ENCODE data around the gene LUC7L.
"Not testable (repeated sequence)": the region's sequence is repeated elsewhere in the genome, so short reads cannot be mapped to it uniquely, and the experiment has no call there.

LUC7L gene

DNA sequence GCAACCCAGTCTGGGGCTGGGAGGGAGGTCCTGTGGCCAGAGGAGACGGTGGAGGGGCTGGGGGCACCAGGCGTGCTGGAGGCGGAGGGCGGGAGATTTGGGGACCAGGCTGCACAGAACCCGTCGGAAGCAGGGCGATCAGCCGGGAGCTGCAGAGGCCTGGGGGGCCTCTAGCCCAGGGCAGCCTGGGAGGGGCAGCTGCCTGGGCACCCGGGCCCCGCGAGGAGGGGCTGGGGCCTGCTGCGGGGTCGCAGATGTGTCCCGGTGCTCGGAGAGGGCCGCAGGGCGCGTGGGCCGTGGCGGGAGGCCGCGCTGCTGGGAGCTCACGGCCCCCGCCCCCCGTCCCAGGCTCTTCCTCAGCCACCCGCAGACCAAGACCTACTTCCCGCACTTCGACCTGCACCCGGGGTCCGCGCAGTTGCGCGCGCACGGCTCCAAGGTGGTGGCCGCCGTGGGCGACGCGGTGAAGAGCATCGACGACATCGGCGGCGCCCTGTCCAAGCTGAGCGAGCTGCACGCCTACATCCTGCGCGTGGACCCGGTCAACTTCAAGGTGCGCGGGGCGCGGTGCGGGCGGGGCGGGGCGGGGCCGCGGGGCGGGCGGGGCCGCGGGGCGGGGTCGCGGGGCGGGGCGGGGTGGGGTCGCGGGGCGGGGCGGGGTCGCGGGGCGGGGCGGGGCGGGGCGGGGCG lies 65.0 kb downstream of the LUC7L start:
- not testable (repeated sequence) for DNase-seq

- DNase-seq, result not testable (repeated sequence)
Measured at GRCh38 chr16:163696-164095, 65.6 kb downstream of the LUC7L start.

DNA sequence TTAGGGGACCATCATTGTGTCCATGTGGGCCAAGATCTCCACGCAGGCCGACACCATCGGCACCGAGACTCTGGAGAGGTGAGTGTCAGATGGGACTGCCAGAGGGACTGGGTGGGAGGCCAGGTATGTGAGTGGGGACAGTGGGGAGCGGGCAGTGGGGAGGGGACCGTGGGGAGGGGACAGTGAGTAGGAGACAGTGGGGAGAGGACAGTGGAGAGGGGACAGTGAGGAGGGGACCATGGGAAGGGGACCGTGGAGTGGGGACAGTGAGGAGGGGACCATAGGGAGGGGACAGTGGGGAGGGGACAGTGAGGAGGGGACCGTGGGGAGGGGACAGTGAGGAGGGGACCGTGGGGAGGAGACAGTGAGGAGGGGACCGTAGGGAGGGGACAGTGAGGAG lies 66.1 kb downstream of the LUC7L start:
- not testable (repeated sequence) for DNase-seq

GRCh38 chr16:162271-162991 lies 66.8 kb downstream of the LUC7L start:
- no peak for DNase-seq

DNA sequence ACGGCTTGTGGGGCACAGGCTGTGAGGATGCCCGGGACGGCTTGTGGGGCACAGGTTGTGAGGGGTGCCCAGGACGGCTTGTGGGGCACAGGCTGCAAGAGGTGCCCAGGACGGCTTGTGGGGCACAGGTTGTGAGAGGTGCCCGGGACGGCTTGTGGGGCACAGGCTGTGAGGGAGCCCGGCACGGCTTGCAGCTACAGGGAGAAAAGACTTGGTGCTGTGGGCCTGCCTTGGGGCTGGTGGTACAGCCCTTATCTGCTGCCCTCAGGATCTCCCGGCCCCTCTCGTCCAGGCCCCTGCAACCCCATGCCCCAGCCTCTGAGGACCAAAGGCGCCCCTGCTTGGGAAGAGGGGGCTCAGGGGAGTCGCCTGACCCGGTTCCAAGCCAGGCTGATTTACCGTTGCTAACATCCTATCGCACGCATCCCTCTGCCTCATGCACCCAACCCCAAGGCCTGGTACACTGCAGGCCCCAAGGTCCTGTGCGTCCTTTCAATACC lies 68.5 kb downstream of the LUC7L start:
- no peak for DNase-seq

DNA sequence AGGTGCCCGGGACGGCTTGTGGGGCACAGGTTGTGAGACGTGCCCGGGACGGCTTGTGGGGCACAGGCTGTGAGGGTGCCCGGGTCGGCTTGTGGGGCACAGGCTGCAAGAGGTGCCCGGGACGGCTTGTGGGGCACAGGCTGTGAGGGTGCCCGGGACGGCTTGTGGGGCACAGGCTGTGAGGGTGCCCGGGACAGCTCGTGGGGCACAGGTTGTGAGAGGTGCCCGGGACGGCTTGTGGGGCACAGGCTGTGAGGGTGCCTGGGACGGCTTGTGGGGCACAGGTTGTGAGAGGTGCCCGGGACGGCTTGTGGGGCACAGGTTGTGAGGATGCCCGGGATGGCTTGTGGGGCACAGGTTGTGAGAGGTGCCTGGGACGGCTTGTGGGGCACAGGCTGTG lies 69.0 kb downstream of the LUC7L start:
- not testable (repeated sequence) for DNase-seq

DNA sequence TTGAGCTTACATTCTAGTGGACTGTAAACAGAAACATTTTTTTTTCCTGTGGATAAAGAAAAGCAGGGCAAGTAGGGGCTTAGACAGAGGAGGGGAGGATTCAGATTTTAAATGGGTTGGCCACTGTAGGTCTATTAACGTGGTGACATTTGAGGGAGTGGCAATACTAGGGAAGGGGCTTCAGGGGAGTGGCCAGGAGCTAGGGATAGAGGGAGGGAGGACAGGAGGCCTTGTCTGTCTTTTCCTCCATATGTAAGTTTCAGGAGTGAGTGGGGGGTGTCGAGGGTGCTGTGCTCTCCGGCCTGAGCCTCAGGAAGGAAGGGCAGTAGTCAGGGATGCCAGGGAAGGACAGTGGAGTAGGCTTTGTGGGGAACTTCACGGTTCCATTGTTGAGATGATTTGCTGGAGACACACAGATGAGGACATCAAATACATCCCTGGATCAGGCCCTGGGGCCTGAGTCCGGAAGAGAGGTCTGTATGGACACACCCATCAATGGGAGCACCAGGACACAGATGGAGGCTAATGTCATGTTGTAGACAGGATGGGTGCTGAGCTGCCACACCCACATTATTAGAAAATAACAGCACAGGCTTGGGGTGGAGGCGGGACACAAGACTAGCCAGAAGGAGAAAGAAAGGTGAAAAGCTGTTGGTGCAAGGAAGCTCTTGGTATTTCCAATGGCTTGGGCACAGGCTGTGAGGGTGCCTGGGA lies 70.0 kb downstream of the LUC7L start:
- DNase-seq, result no peak

DNA sequence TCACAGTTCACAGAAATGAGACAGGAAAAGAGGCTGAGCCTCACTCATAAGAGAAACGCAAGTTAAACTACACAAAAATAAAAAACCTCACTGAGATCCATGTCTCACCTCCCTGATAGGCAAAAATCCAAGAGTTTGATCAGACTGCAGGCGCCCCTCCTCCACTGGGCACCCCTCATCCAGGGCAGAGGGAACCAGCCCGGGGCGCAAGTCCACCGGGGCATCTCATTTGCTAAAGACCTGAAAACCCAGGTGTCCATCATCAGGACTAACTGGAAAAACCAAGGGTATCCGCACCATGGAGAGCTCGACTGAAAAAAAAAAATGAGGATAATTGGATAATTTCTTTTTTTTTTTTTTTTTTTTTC lies 74.2 kb downstream of the LUC7L start:
- no peak for DNase-seq

DNA sequence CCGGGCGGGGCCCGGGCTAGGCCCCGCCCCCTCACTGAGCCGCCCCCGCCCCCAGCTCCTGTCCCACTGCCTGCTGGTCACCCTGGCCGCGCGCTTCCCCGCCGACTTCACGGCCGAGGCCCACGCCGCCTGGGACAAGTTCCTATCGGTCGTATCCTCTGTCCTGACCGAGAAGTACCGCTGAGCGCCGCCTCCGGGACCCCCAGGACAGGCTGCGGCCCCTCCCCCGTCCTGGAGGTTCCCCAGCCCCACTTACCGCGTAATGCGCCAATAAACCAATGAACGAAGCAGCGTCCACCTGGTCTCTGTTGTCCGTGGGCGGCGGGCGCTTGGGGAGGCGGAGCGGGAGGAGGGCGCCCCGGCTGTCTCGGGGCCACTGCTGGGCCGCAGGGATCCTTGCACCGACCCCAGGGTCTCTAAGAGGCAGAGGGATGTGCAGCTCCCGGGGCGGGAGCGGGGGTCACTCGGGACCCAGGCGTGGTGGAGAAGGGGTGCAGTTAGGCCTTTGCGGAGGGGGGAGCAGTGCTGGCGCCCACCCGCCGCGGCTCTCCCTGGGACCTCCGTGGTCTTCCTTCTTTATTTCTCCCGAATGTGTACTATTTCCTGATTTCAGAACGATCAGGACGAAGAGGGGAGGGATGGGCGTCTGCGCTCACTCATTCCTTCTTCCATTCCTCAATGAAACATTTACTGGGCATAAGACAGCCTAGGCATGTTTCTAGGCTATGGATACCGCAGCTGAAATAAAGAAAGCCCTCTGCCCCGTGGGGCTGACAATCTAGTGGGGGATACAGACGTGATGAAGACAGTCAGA lies 74.8 kb downstream of the LUC7L start:
- DNase-seq, result peak; percentile 50

DNA sequence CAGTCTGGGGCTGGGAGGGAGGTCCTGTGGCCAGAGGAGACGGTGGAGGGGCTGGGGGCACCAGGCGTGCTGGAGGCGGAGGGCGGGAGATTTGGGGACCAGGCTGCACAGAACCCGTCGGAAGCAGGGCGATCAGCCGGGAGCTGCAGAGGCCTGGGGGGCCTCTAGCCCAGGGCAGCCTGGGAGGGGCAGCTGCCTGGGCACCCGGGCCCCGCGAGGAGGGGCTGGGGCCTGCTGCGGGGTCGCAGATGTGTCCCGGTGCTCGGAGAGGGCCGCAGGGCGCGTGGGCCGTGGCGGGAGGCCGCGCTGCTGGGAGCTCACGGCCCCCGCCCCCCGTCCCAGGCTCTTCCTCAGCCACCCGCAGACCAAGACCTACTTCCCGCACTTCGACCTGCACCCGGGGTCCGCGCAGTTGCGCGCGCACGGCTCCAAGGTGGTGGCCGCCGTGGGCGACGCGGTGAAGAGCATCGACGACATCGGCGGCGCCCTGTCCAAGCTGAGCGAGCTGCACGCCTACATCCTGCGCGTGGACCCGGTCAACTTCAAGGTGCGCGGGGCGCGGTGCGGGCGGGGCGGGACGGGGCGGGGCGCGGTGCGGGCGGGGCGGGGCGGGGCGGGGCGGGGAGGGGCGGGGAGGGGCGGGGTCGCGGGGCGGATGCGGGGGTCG lies 75.6 kb downstream of the LUC7L start:
- not testable (repeated sequence) for DNase-seq

DNA sequence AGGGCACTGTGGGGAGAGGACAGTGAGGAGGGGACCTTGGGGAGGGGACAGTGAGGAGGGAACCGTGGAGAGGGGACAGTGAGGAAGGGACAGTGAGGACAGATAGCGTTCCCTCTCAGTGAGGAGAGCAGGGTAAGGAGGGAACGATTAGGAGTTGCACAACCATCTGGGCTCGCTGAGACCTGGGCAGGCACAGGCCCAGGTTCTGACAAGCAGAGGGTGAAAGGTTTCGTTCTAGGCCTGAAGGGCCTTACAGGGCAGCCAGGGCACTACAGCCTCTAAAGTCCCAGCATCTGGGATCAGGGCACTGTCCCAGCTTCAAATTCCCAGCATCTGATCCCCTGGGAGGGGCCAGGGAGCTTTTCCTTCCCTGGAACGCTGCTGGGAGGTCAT lies 76.1 kb downstream of the LUC7L start:
- DNase-seq, result not testable (repeated sequence)

- no peak for DNase-seq
Measured at GRCh38 chr16:152141-153128, 76.8 kb downstream of the LUC7L start, which contains the start of gene HBZ. Gene HBZ, plus strand, starts transcription at chr16:152644. Its CDS starts 266 bp downstream, at chr16:152910.

DNA sequence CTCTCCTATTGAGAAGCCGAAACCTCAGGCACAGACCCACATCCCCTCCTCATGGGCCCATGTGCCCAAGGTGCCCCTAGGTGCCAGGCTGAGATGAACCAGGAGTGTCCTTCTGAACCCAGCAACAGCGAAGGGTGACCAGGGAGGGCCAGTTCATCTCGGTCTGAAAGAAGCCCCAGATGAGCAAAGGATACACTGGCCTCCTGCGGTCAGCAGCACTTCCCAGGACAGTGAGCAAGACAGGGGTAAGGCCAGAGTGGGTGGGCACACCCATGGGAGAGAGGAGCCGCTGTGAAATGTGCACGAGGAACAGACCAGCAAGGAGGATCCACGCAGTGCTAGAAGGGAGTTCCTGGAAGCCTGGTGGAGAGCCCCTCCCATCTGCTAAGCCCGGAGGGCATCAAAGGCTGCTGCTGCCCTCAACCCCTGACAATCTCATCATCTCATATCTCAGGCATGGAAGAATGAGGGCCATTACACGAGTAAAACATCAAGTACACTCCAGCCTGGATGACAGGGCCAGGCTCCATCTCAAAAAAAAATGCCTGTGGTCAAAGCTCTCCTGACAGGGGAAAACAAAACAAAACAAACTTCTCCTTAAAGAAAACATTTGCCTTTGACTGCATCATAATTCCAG lies 80.1 kb downstream of the LUC7L start:
- DNase-seq, result no peak

DNA sequence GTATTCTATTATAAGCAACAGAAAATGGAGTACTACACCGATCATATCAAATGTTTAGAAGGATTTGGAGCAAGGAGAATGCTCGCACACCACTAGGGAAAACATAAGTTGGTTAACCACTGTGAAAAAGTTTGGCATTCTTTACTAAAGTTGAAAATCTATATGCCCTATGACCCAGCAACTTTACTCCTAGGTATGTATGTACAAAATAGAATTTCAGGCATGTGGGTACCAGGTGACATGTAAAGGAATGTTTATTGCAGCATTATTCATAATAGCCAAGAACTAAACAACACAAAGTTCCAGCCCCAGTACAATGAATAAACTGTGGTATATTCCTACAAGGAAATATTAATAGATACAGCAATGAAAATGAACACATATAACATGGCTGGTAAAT lies 82.6 kb downstream of the LUC7L start:
- no peak for DNase-seq

- DNase-seq, result no peak
Measured at GRCh38 chr16:144797-145252, 84.4 kb downstream of the LUC7L start.

GRCh38 chr16:143456-143855 lies 85.8 kb downstream of the LUC7L start:
- DNase-seq, result no peak

- no peak for DNase-seq
Measured at GRCh38 chr16:143047-143446, 86.2 kb downstream of the LUC7L start.

DNA sequence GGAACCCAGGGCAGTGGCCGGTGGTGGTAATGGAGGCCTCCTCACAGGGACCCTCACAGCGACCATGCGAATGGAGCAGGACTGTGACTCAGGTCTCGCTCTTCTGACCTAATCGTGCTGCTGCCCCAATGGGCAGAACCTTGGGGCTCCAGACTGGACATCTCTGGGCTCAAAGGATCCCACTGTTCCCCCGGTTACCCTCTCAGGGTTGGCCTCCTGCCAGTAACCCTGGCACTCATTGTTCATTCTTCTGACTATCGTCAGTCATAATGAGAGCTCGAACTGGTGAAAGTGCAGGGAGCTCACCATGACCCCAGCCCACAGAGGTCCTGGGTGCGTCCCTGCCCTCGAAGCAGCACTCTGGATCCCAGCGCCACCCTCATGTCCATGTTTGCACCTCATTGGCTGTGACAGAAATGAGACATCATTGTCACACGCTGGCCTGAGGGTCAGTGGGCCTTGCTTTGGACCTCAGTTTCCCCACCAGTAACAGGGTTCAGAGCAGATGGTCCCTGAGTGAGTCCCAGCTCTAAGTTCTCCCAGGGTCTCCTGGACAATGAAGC lies 86.8 kb downstream of the LUC7L start:
- DNase-seq, result no peak

- no peak for DNase-seq
Measured at GRCh38 chr16:140175-140857, 88.9 kb downstream of the LUC7L start.
